ENCODE data around the gene FAM3C.

DNA sequence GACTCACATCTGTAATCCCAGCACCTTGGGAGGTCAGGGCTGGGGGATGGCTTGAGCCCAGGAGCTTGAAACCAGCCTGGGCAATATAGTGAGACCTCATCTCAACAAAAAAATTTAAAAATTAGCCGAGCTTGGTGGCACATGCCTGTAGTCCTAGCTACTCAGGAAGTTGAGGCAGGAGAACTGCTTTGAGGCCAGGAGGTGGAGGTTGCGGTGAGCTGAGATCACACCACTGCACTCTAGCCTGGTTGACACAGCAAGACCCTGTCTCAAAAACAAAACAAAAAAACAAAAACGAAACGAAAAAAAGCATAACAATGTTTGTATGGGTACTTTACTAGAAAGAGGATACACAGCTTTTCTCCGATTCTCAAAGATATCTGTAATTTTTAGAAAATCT is 35.5 kb downstream of the FAM3C start:
- TF ChIP-seq, protein P1, sequence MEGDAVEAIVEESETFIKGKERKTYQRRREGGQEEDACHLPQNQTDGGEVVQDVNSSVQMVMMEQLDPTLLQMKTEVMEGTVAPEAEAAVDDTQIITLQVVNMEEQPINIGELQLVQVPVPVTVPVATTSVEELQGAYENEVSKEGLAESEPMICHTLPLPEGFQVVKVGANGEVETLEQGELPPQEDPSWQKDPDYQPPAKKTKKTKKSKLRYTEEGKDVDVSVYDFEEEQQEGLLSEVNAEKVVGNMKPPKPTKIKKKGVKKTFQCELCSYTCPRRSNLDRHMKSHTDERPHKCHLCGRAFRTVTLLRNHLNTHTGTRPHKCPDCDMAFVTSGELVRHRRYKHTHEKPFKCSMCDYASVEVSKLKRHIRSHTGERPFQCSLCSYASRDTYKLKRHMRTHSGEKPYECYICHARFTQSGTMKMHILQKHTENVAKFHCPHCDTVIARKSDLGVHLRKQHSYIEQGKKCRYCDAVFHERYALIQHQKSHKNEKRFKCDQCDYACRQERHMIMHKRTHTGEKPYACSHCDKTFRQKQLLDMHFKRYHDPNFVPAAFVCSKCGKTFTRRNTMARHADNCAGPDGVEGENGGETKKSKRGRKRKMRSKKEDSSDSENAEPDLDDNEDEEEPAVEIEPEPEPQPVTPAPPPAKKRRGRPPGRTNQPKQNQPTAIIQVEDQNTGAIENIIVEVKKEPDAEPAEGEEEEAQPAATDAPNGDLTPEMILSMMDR (IDR thresholded peaks at IDR 0.05): no peak
- TF ChIP-seq POLR2A (IDR thresholded peaks at IDR 0.05): no peak

All from thyroid gland (tissue), 4 donors.